HFFc6 (cell line): ENCODE results near the gene RRM2. TPM values are rescaled to one million over a fixed set of nuclear protein-coding genes. Genes with fewer than 3 reads are reported as not detected.

Experiments
- DNase-seq: peaks from one replicate; pipeline ENCODE4 v3.0.0-alpha.2; 2018
- H3K27ac Mint-ChIP-seq: 2 replicates; pipeline ENCODE4 v1.8.0; 2020; ENCODE audit warnings: mild to moderate bottlenecking, mixed read lengths
- H3K27me3 Mint-ChIP-seq: 2 replicates; pipeline ENCODE4 v1.8.0; 2021; ENCODE audit warnings: mild to moderate bottlenecking, moderate library complexity, mixed read lengths; ENCODE audit not compliant: insufficient read depth
- H3K36me3 Mint-ChIP-seq: 2 replicates; pipeline ENCODE4 v1.8.0; 2021; ENCODE audit warnings: low read depth, mixed read lengths
- H3K4me1 Mint-ChIP-seq: 2 replicates; pipeline ENCODE4 v1.8.0; 2020; ENCODE audit warnings: low read depth, mixed read lengths
- H3K4me3 Mint-ChIP-seq: 2 replicates; pipeline ENCODE4 v1.8.0; 2020; ENCODE audit warnings: mild to moderate bottlenecking, moderate library complexity, mixed read lengths
- H3K9me3 Mint-ChIP-seq: 2 replicates; pipeline ENCODE4 v1.8.0; 2020; ENCODE audit warnings: mild to moderate bottlenecking, mixed read lengths
- CTCF ChIP-seq: fragments of 200-600 bp; sonication (generic); IDR thresholded peaks from 2 replicates; pipeline ENCODE4 v1.5.0; 2021; ENCODE audit warnings: antibody characterized with exemption, mild to moderate bottlenecking
- total RNA-seq, 6 experiments: library from RNA; stranded (reverse); fragmentation: NEBNext Ultra II Directional; extraction: Animal tissue kit (Norgen Biotek cat#: 25700); gene quantifications; 2 replicates in 1 of 6; 3 replicates in 5 of 6; pipeline ENCODE4 v1.2.3, GENCODE V29; 2021

The RRM2 gene
- total RNA-seq, 6 experiments from 2014 or later, result 76.4 to 179 (median 158) TPM

- no peak for DNase-seq
- no peaks in the 10 kb centered on the region for H3K27me3 Mint-ChIP-seq
- H3K4me1 Mint-ChIP-seq, result peaks cover 18% of the 10 kb centered on the region
- H3K27ac Mint-ChIP-seq, result no peak overlapping the region
- H3K36me3 Mint-ChIP-seq, result no peaks in the 10 kb centered on the region
- H3K9me3 Mint-ChIP-seq, result no peaks in the 10 kb centered on the region
- no peak overlapping the region for H3K4me3 Mint-ChIP-seq
- TF ChIP-seq CTCF, result no peak
Observed at GRCh38 chr2:10159581-10160131, 37.1 kb downstream of the RRM2 start.

DNA sequence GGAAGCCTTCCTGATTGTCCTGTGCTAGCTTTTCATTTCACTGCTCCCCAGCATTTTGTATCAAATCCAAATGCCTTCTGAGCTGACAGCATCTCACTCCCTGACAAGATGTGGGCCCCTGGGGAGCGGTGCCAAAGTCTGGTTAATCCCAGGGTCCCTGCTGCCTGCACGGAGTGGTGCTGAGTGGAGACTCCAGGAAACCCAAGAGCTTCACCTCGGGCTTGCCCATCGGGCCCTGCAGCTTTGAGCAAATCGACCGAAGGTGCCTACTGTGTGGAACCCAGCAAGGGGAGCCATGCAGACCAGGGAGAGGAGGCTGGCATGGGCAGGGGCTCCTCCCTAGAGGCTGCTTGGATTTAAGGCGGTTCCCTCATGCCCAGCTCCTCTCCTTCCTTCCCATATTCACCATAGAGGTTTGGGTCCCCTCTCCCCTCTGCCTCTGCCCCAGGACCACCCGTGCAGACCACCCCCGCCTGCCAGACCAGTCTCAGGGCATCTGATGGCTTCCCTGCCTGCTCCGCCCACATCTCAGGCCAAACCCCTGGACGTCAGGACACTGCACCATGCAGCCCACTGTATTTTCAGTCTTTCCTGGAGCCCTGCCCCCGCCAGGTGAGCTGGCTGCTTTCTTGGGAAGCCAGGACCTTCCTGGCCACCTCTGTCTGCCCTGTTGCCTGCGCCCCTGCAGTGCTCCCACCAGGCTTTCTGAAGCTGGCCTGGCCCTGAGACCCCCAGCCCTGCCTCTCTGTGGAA is 37.8 kb downstream of the RRM2 start:
- Mint-ChIP-seq H3K4me3 (no peak overlapping the region), H3K27me3 (no peaks in the 10 kb centered on the region), H3K9me3 (no peaks in the 10 kb centered on the region), H3K27ac (no peak overlapping the region), H3K4me1 (peaks cover 18% of the 10 kb centered on the region), H3K36me3 (no peaks in the 10 kb centered on the region)
- no peak for TF ChIP-seq CTCF
- DNase-seq, result no peak

GRCh38 chr2:10161206-10161931 is 38.8 kb downstream of the RRM2 start:
- TF ChIP-seq CTCF, result no peak
- peak; percentile 11 for DNase-seq
- peaks cover 18% of the 10 kb centered on the region for H3K4me1 Mint-ChIP-seq
- no peaks in the 10 kb centered on the region for H3K9me3 Mint-ChIP-seq
- H3K27ac Mint-ChIP-seq, result no peak overlapping the region
- no peak overlapping the region for H3K4me3 Mint-ChIP-seq
- no peaks in the 10 kb centered on the region for H3K27me3 Mint-ChIP-seq
- H3K36me3 Mint-ChIP-seq, result no peaks in the 10 kb centered on the region

DNA sequence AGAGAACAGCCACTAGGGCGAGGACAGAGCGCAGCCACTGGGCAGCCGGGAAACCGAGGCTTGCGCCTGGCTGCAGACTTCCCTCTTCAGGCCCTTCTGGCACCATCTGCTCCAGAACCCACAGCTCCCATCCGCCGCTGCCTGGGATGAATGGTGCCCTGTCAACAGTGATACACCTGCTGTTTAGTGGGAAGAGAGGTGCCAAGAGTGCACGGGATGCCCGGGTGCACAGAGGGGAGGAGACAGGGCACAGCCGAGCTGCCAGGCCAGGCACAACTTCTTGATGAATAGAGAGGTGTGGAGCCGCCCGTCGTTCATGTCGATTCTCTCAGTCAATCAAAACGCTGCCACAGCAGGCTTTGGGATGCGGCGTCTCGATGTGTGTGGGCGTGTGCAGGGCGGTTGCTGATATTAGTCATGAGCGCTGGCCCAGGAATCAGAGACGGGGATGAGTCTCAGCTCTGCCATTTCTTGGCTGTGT is 39.5 kb downstream of the RRM2 start:
- H3K27ac Mint-ChIP-seq, result no peak overlapping the region
- no peak for TF ChIP-seq CTCF
- H3K27me3 Mint-ChIP-seq, result no peaks in the 10 kb centered on the region
- H3K4me1 Mint-ChIP-seq, result peaks cover 18% of the 10 kb centered on the region
- no peaks in the 10 kb centered on the region for H3K9me3 Mint-ChIP-seq
- H3K36me3 Mint-ChIP-seq, result no peaks in the 10 kb centered on the region
- DNase-seq, result no peak
- H3K4me3 Mint-ChIP-seq, result no peak overlapping the region

DNA sequence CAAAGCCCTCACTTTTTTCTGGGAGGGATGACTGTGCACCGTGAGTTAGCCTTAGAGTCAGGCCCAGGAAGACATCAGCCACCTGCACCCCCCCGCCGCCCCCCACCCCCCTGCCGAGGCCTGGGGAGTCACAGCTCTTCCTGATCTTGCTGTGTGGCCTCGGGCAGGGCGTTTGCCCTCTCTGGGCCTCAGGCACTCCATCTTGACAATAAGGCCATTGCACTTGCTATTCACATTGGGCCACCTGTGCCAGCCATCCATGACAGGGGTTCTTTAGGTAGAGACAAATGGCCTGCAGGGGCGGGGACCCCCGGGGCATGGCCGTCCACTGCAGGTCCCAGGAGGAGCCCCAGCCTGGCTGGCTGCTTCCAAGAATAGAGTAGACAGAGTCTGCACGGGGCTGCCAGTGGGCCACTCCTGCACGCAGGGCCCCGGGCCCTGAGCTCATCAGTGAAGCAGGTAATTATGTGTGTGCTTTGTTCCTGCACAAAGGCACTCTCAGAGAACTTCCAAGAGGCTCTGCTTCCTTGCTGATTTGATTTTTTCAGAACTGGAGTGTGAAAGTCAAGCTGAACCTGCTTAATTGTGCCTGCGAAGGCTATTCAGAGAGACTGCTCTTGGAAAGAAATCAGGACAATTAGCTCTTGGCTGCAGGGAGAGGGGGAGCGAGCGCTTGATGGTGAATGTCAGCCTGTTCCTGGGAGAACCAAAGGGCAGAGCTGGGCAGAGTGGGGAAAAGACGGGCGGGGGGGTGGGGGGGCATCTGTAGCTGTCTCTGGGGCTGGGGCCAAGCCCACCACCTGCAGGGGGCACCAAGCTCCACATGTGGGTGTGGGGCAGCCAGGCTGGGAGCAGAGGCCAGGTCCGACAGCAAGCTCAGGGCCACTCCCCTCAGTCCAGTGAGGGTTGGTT is 40.3 kb downstream of the RRM2 start:
- no peak for DNase-seq
- Mint-ChIP-seq H3K27me3 (peaks cover 1% of the 10 kb centered on the region; the same call in 1 of the 2 replicates), H3K27ac (no peak overlapping the region), H3K4me3 (no peak overlapping the region), H3K36me3 (no peaks in the 10 kb centered on the region), H3K9me3 (no peaks in the 10 kb centered on the region), H3K4me1 (peaks cover 18% of the 10 kb centered on the region)
- TF ChIP-seq CTCF, result peak; percentile 48; the same call in 1 of the 2 replicates
